MCF 10A (cell line): Measurements from ENCODE around the gene GCSAML. TPM values are rescaled to one million over a fixed set of nuclear protein-coding genes. Genes with fewer than 3 reads are reported as not detected.
"Not testable (repeated sequence)": the region's sequence is repeated elsewhere in the genome, so short reads cannot be mapped to it uniquely, and the experiment has no call there.

Experiments
- BruUV-seq: library from RNA; stranded (reverse); fragments of 400-500 nt; replicated peaks from 2 replicates; lab custom pipeline; 2021; lab: Mats Ljungman, UMichigan
- CTCF ChIA-PET: fragments of 300-600 bp; sonication (Branson Sonifier 250); formaldehyde crosslinking; extraction: SDS; loops from one replicate; lab custom pipeline; 2021; ENCODE audit warnings: antibody characterized with exemption, inconsistent platforms; lab: Yijun Ruan, JAX
- POLR2A ChIA-PET: fragments of 300-600, 350-650 bp; sonication (Branson Sonifier 250); formaldehyde crosslinking; extraction: SDS; loops from one replicate; lab custom pipeline; 2020; ENCODE audit warnings: antibody characterized with exemption, inconsistent platforms; lab: Yijun Ruan, JAX
- DNase-seq: peaks from one replicate; pipeline ENCODE4 v3.0.0-alpha.2; 2018; ENCODE audit not compliant: unreplicated experiment
- H3K27ac Mint-ChIP-seq: one replicate; pipeline ENCODE4 v1.8.0; 2022; ENCODE audit warnings: mild to moderate bottlenecking, low read depth, mixed read lengths; ENCODE audit not compliant: unreplicated experiment
- H3K27me3 Mint-ChIP-seq: one replicate; pipeline ENCODE4 v1.8.0; 2022; ENCODE audit warnings: mixed read lengths; ENCODE audit not compliant: insufficient read depth, unreplicated experiment
- H3K36me3 Mint-ChIP-seq: one replicate; pipeline ENCODE4 v1.8.0; 2022; ENCODE audit warnings: mild to moderate bottlenecking, moderate library complexity, mixed read lengths; ENCODE audit not compliant: insufficient read depth, unreplicated experiment
- H3K4me1 Mint-ChIP-seq: one replicate; pipeline ENCODE4 v1.8.0; 2022; ENCODE audit warnings: mixed read lengths; ENCODE audit not compliant: insufficient read depth, unreplicated experiment
- H3K4me3 Mint-ChIP-seq: one replicate; pipeline ENCODE4 v1.8.0; 2022; ENCODE audit warnings: mild to moderate bottlenecking, moderate library complexity, mixed read lengths; ENCODE audit not compliant: unreplicated experiment
- H3K9me3 Mint-ChIP-seq: one replicate; pipeline ENCODE4 v1.8.0; 2022; ENCODE audit warnings: mixed read lengths; ENCODE audit not compliant: unreplicated experiment
- intact Hi-C: fragments of 100-400 bp; cut with micrococcal nuclease; formaldehyde crosslinking; loops from 2 replicates; pipeline ENCODE4 v1.14.1; 2022
- total RNA-seq: library from RNA; stranded (reverse); gene quantifications from 2 replicates; pipeline ENCODE4 v1.2.3, GENCODE V29; 2022
- TF ChIP-seq, protein P1 (sequence below): fragments of 200-600 bp; IDR thresholded peaks from one replicate; pipeline ENCODE4 v1.8.0; 2022; ENCODE audit warnings: antibody characterized with exemption, mild to moderate bottlenecking; ENCODE audit not compliant: unreplicated experiment

GCSAML gene
- total RNA-seq, 1 experiment from 2014 or later: not detected

DNA sequence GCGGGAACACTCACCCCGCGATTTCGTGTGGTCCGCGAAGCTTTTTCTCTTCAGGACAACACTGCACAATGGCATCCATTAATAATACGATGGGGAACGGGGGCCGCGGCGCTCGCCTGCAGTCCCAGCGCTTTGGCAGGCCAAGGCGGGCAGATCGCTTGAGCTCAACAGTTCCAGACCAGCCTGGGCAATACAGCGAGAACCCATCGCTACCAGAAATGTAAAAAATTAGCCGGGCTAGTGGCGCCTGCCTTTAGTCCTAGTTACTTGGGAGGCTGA lies 30.4 kb upstream of the GCSAML start:
- H3K4me3 Mint-ChIP-seq: no peak overlapping the region
- BruUV-seq: no TSS peak
- no peak overlapping the region for H3K27ac Mint-ChIP-seq
- POLR2A ChIA-PET: no interaction called here
- H3K4me1 Mint-ChIP-seq: no peaks in the 10 kb centered on the region
- no peaks in the 10 kb centered on the region for H3K36me3 Mint-ChIP-seq
- TF ChIP-seq, protein P1, sequence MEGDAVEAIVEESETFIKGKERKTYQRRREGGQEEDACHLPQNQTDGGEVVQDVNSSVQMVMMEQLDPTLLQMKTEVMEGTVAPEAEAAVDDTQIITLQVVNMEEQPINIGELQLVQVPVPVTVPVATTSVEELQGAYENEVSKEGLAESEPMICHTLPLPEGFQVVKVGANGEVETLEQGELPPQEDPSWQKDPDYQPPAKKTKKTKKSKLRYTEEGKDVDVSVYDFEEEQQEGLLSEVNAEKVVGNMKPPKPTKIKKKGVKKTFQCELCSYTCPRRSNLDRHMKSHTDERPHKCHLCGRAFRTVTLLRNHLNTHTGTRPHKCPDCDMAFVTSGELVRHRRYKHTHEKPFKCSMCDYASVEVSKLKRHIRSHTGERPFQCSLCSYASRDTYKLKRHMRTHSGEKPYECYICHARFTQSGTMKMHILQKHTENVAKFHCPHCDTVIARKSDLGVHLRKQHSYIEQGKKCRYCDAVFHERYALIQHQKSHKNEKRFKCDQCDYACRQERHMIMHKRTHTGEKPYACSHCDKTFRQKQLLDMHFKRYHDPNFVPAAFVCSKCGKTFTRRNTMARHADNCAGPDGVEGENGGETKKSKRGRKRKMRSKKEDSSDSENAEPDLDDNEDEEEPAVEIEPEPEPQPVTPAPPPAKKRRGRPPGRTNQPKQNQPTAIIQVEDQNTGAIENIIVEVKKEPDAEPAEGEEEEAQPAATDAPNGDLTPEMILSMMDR: no peak
- DNase-seq: no peak
- CTCF ChIA-PET: interaction anchor here (0.6 to 0.9 kb wide), 2 partner anchors 35 to 1100 kb away, joined by 3 to 4 read pairs; no protein-coding TSS in a partner anchor
- intact Hi-C loops: no loop called here
- no peaks in the 10 kb centered on the region for H3K9me3 Mint-ChIP-seq
- H3K27me3 Mint-ChIP-seq: peaks cover under 1% of the 10 kb centered on the region

DNA sequence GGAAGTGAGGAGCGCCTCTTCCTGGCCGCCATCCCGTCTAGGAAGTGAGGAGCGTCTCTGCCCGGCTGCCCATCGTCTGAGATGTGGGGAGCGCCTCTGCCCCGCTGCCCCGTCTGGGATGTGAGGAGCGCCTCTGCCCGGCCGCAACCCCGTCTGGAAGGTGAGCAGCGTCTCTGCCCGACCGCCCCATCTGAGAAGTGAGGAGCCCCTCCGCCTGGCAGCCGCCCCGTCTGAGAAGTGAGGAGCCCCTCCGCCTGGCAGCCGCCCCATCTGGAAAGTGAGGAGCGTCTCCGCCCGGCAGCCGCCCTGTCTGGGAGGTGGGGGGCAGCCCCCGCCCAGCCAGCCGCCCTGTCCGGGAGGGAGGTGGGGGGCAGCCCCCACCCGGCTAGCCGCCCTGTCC lies 27.0 kb upstream of the GCSAML start:
- DNase-seq, H3K9me3 Mint-ChIP-seq, H3K36me3 Mint-ChIP-seq, POLR2A ChIA-PET, H3K4me1 Mint-ChIP-seq, H3K27ac Mint-ChIP-seq, CTCF ChIA-PET, intact Hi-C loops, BruUV-seq, H3K4me3 Mint-ChIP-seq: not testable (repeated sequence)
- H3K27me3 Mint-ChIP-seq: peaks cover 12% of the 10 kb centered on the region

DNA sequence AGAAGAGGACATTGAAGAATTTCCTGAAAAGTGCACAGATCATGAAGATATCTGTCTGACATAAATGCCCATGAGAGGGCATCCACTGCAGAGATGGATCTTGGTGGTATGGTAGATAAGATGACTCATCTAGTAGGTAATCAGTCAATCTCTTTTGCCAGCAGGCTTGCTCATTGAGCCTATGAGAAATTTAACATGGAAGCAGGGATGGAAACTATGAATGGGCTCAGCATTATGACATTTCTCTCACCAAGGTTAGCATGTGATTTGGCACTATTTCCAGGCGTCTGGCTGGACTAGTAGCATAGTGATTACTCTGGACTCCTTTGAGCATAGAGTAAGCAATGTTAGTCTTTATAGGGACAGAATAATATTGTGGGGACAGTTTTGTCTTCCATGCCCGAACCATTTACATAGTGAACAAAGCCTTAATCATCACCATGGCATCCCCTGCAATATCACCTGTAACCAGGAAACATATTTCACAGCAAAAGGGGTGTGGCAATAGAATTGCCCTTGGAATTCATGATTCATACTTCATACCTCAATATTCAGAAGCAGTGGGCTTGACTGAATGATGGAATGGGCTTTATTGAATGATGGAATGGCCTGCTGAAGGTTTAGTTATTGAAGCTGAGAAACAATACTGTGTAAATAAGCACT lies 20.0 kb upstream of the GCSAML start:
- BruUV-seq: no TSS peak
- Mint-ChIP-seq H3K27me3 (peaks cover 8% of the 10 kb centered on the region), H3K4me1 (peaks cover 19% of the 10 kb centered on the region), H3K36me3 (no peaks in the 10 kb centered on the region), H3K4me3 (no peak overlapping the region), H3K9me3 (peaks cover 6% of the 10 kb centered on the region), H3K27ac (peak overlapping the region; percentile 25)
- TF ChIP-seq, protein P1: no peak
- DNase-seq: peak; percentile 31
- POLR2A ChIA-PET: interaction anchor here (0.7 kb wide), 1 partner anchor 142 kb away, joined by 3 read pairs; no protein-coding TSS in a partner anchor
- intact Hi-C loops: no loop called here
- CTCF ChIA-PET: no interaction called here

DNA sequence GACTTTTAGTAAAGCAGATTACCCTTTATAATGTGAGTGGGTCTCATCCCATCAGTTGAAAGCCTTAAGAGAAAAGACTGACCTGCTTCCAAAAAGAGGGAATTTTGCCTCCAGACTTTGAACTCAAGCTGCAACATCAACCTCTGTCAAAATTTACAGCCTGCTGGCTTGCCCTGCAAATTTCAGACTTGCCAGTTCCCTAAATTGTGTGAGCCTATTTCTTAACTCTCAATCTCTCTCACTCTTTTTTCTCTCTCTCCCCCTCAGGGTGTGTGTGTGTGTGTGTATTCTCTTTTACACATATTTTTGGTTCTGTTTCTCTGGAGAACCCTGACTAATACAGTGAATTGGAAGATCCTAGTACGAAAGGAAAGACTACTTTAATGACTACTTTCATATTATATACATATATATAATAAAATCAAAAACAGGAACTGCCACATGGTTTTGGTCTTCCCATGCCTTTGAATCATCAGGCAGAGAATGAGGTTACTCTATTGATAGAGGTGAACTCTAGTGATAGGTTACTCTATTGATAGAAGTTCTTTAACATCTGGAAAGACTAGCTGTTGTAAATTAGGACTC lies 19.1 kb upstream of the GCSAML start:
- intact Hi-C loops: no loop called here
- Mint-ChIP-seq H3K4me3 (no peak overlapping the region), H3K4me1 (peaks cover 20% of the 10 kb centered on the region), H3K36me3 (no peaks in the 10 kb centered on the region), H3K27me3 (no peaks in the 10 kb centered on the region), H3K9me3 (no peaks in the 10 kb centered on the region), H3K27ac (no peak overlapping the region)
- TF ChIP-seq, protein P1: no peak
- POLR2A ChIA-PET: interaction anchor here (0.6 to 0.9 kb wide), 2 partner anchors 26 to 48 kb away, joined by 3 to 4 read pairs; no protein-coding TSS in a partner anchor
- DNase-seq: no peak
- no TSS peak for BruUV-seq
- CTCF ChIA-PET: interaction anchor here (0.7 to 1.8 kb wide), 3 partner anchors 41 to 45 kb away, joined by 3 to 9 read pairs (median 8); no protein-coding TSS in a partner anchor
